Fibroblast of villous mesenchyme (primary cell): ENCODE measurements around the gene SLC22A12. TPM values are rescaled to one million over a fixed set of nuclear protein-coding genes. Genes with fewer than 3 reads are reported as not detected.

Source experiments
- DNase-seq: peaks from one replicate; pipeline ENCODE4 v3.0.0-alpha.2; 2010; ENCODE audit warnings: low read depth
- H3K4me3 ChIP-seq: 2 replicates; pipeline ENCODE4 v1.5.1; 2011; ENCODE audit warnings: low read depth, mild to moderate bottlenecking, low read length
- total RNA-seq: library from RNA; depleted of rRNA; stranded (reverse); fragments of >200 nt; gene quantifications from 2 replicates; pipeline ENCODE4 v1.2.3, GENCODE V29; 2012
- TF ChIP-seq, protein P1 (sequence below): IDR thresholded peaks from 2 replicates; pipeline ENCODE4 v1.5.1; 2012; ENCODE audit warnings: low read depth, mild to moderate bottlenecking, low read length; ENCODE audit not compliant: insufficient read depth

SLC22A12 gene
- total RNA-seq, 1 donor, result not detected

- DNase-seq, result no peak
- TF ChIP-seq, protein P1, sequence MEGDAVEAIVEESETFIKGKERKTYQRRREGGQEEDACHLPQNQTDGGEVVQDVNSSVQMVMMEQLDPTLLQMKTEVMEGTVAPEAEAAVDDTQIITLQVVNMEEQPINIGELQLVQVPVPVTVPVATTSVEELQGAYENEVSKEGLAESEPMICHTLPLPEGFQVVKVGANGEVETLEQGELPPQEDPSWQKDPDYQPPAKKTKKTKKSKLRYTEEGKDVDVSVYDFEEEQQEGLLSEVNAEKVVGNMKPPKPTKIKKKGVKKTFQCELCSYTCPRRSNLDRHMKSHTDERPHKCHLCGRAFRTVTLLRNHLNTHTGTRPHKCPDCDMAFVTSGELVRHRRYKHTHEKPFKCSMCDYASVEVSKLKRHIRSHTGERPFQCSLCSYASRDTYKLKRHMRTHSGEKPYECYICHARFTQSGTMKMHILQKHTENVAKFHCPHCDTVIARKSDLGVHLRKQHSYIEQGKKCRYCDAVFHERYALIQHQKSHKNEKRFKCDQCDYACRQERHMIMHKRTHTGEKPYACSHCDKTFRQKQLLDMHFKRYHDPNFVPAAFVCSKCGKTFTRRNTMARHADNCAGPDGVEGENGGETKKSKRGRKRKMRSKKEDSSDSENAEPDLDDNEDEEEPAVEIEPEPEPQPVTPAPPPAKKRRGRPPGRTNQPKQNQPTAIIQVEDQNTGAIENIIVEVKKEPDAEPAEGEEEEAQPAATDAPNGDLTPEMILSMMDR, result no peak
Observed at GRCh38 chr11:64546600-64546999, 44.4 kb upstream of the SLC22A12 start.

GRCh38 chr11:64549969-64550368 is 41.1 kb upstream of the SLC22A12 start:
- TF ChIP-seq, protein P1, result no peak

More at GRCh38 chr11:64546600-64546999, 44.4 kb upstream of the SLC22A12 start:
- no peak overlapping the region for H3K4me3 ChIP-seq

GRCh38 chr11:64553554-64554201 is 37.3 kb upstream of the SLC22A12 start:
- TF ChIP-seq, protein P1, result peak; percentile 99
- no peak overlapping the region for H3K4me3 ChIP-seq
- peak; percentile 52 for DNase-seq

More at GRCh38 chr11:64549969-64550368, 41.1 kb upstream of the SLC22A12 start:
- DNase-seq, result no peak
- no peak overlapping the region for H3K4me3 ChIP-seq

DNA sequence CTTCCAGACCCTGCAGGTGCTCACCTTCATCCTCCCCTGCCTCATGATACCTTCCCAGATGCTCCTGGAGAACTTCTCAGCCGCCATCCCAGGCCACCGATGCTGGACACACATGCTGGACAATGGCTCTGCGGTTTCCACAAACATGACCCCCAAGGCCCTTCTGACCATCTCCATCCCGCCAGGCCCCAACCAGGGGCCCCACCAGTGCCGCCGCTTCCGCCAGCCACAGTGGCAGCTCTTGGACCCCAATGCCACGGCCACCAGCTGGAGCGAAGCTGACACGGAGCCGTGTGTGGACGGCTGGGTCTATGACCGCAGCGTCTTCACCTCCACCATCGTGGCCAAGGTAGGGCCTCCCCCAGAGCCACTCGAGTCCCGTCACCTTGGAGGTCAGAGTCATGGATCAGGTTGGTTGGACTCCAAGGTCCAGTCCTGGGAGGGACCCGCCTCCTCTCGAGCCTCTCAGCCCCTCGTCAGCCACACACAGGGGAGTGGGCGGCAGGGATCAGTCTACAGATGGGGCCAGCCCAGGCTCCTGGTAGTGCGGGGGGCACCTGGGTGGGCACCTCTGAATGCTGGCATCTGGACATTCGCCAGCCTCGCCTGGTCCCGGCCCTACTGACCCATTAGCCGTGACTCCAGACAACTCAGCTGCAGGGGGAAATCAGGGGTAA is 34.8 kb upstream of the SLC22A12 start:
- TF ChIP-seq, protein P1, result no peak
- no peak for DNase-seq
- H3K4me3 ChIP-seq, result no peak overlapping the region

GRCh38 chr11:64556721-64557250 is 34.2 kb upstream of the SLC22A12 start:
- no peak overlapping the region for H3K4me3 ChIP-seq
- TF ChIP-seq, protein P1, result no peak
- no peak for DNase-seq

GRCh38 chr11:64558065-64558745 is 32.8 kb upstream of the SLC22A12 start:
- no peak for DNase-seq
- TF ChIP-seq, protein P1, result no peak
- no peak overlapping the region for H3K4me3 ChIP-seq
